Measurements from ENCODE around the gene UBE2D4. TPM values are rescaled to one million over a fixed set of nuclear protein-coding genes. Genes with fewer than 3 reads are reported as not detected.
"Not testable (repeated sequence)": the region's sequence is repeated elsewhere in the genome, so short reads cannot be mapped to it uniquely, and the experiment has no call there.

UBE2D4 gene
- total and polyA plus RNA-seq, 2 donors (not counting 1 experiment from before 2014, with no cell fraction given) = 5.8 to 9.4 TPM

- CTCF ChIA-PET; H4K20me1 ChIP-seq (ENCODE audit: control insufficient read depth, insufficient read depth, low read length, poor library complexity, severe bottlenecking); H3K4me3 ChIP-seq (ENCODE audit: control extremely low read depth in 1 of 5, extremely low read depth in 1 of 5, insufficient read depth in 1 of 5, low read depth in 2 of 5, low read length in 4 of 5); H3K27me3 ChIP-seq (replicated peaks in 1 of 4; ENCODE audit: control extremely low read depth in 1 of 4, control insufficient read depth in 3 of 4, insufficient read depth in 4 of 4, low read length in 3 of 4); H3K9me3 Mint-ChIP-seq (ENCODE audit: insufficient read depth); H3K36me3 ChIP-seq (replicated peaks in 1 of 2; ENCODE audit: control extremely low read depth in 1 of 2, control insufficient read depth in 1 of 2, extremely low read depth in 1 of 2, insufficient read depth in 2 of 2, low read length in 1 of 2); H3K4me1 Mint-ChIP-seq; H3K4me3 Mint-ChIP-seq; intact Hi-C loops (cut with micrococcal nuclease); ATAC-seq (ENCODE audit: low read depth); H3K27me3 Mint-ChIP-seq; POLR2A ChIA-PET; H3K4me2 ChIP-seq (replicated peaks; ENCODE audit: low read depth, low read length, poor library complexity, severe bottlenecking); H3K9ac ChIP-seq (ENCODE audit: low read length); H3K27ac Mint-ChIP-seq; DNase-seq; H3K9me3 ChIP-seq (ENCODE audit: control extremely low read depth in 1 of 3, control insufficient read depth in 2 of 3, insufficient read depth in 1 of 3, low read length in 2 of 3); H3K79me2 ChIP-seq (ENCODE audit: control insufficient read depth, insufficient read depth, low read length); H3K4me1 ChIP-seq (ENCODE audit: control insufficient read depth in 2 of 2, insufficient read depth in 2 of 2, low read length in 2 of 2); H3K27ac ChIP-seq (ENCODE audit: low read length in 2 of 2); H2AFZ ChIP-seq (ENCODE audit: insufficient read depth, low read depth, low read length, poor library complexity, severe bottlenecking): not testable (repeated sequence)
- WGBS (ENCODE audit: insufficient coverage) = 94% methylated on average over 6 of the region's 10 CpGs
Measured at GRCh38 chr7:43974725-43975482, 48.7 kb downstream of the UBE2D4 start.

DNA sequence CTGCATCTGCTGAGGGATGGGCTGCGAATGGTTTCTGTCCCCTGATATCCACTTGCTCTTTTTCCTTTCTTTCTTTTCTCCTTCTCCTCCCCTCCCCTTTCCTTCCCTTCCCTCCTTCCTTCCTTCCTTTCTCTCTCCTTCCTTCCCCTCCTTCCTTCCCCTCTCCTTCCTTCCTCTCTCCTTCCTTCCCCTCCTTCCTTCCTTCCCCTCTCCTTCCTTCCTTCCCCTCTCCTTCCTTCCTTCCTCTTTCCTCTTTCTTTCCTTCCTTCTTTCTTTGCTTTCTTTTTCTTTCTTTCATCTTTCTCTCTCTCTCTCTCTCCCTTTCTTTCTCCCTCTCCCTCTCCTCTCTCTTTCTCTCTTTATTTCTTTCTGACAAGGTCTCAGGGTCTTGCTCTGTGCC lies 51.3 kb downstream of the UBE2D4 start:
- POLR2A ChIA-PET = no interaction called here
- H3K27me3 Mint-ChIP-seq = no peaks in the 10 kb centered on the region
- Histone ChIP-seq H3K9ac (ENCODE audit: low read length) (no peak overlapping the region), H2AFZ (ENCODE audit: insufficient read depth, low read depth, low read length, poor library complexity, severe bottlenecking) (no peak overlapping the region), H3K79me2 (ENCODE audit: control insufficient read depth, insufficient read depth, low read length) (no peaks in the 10 kb centered on the region), H3K9me3 (ENCODE audit: control extremely low read depth in 1 of 3, control insufficient read depth in 2 of 3, insufficient read depth in 1 of 3, low read length in 2 of 3) (no peaks in the 10 kb centered on the region), H4K20me1 (ENCODE audit: control insufficient read depth, insufficient read depth, low read length, poor library complexity, severe bottlenecking) (no peaks in the 10 kb centered on the region), H3K4me1 (ENCODE audit: control insufficient read depth in 2 of 2, insufficient read depth in 2 of 2, low read length in 2 of 2) (no peaks in the 10 kb centered on the region), H3K27me3 (replicated peaks in 1 of 4; ENCODE audit: control extremely low read depth in 1 of 4, control insufficient read depth in 3 of 4, insufficient read depth in 4 of 4, low read length in 3 of 4) (no peaks in the 10 kb centered on the region), H3K4me3 (ENCODE audit: control extremely low read depth in 1 of 5, extremely low read depth in 1 of 5, insufficient read depth in 1 of 5, low read depth in 2 of 5, low read length in 4 of 5) (no peak overlapping the region), H3K4me2 (replicated peaks; ENCODE audit: low read depth, low read length, poor library complexity, severe bottlenecking) (no peak overlapping the region), H3K36me3 (replicated peaks in 1 of 2; ENCODE audit: control extremely low read depth in 1 of 2, control insufficient read depth in 1 of 2, extremely low read depth in 1 of 2, insufficient read depth in 2 of 2, low read length in 1 of 2) (no peaks in the 10 kb centered on the region), H3K27ac (ENCODE audit: low read length in 2 of 2) (no peak overlapping the region)
- no peaks in the 10 kb centered on the region for H3K4me1 Mint-ChIP-seq
- no peaks in the 10 kb centered on the region for H3K9me3 Mint-ChIP-seq (ENCODE audit: insufficient read depth)
- no peak for TF ChIP-seq EZH2 (IDR thresholded peaks at IDR 0.05; ENCODE audit: borderline replicate concordance, insufficient read depth, low read depth, low read length, poor library complexity, severe bottlenecking)
- TF ChIP-seq CTCF (IDR thresholded peaks at IDR 0.05) = no peak
- H3K4me3 Mint-ChIP-seq = no peak overlapping the region
- no peak for ATAC-seq (ENCODE audit: low read depth)
- CTCF ChIA-PET = no interaction called here
- whole genome bisulfite sequencing (ENCODE audit: insufficient coverage) = 100% methylated on average over 1 of the region's 1 CpG
- no peak overlapping the region for H3K27ac Mint-ChIP-seq
- no peak for DNase-seq
- intact Hi-C loops (cut with micrococcal nuclease) = no loop called here

GRCh38 chr7:43978102-43978501 lies 51.9 kb downstream of the UBE2D4 start:
- 95% methylated on average over 7 of the region's 11 CpGs for WGBS (ENCODE audit: insufficient coverage)
- H3K4me2 ChIP-seq (replicated peaks; ENCODE audit: low read depth, low read length, poor library complexity, severe bottlenecking); DNase-seq; ATAC-seq (ENCODE audit: low read depth); H3K4me3 ChIP-seq (ENCODE audit: control extremely low read depth in 1 of 5, extremely low read depth in 1 of 5, insufficient read depth in 1 of 5, low read depth in 2 of 5, low read length in 4 of 5); H3K79me2 ChIP-seq (ENCODE audit: control insufficient read depth, insufficient read depth, low read length); H2AFZ ChIP-seq (ENCODE audit: insufficient read depth, low read depth, low read length, poor library complexity, severe bottlenecking); H3K9me3 ChIP-seq (ENCODE audit: control extremely low read depth in 1 of 3, control insufficient read depth in 2 of 3, insufficient read depth in 1 of 3, low read length in 2 of 3); H3K4me3 Mint-ChIP-seq; H4K20me1 ChIP-seq (ENCODE audit: control insufficient read depth, insufficient read depth, low read length, poor library complexity, severe bottlenecking); CTCF ChIA-PET; H3K9ac ChIP-seq (ENCODE audit: low read length); H3K9me3 Mint-ChIP-seq (ENCODE audit: insufficient read depth); H3K27ac ChIP-seq (ENCODE audit: low read length in 2 of 2); H3K27ac Mint-ChIP-seq; H3K4me1 ChIP-seq (ENCODE audit: control insufficient read depth in 2 of 2, insufficient read depth in 2 of 2, low read length in 2 of 2); H3K4me1 Mint-ChIP-seq; H3K27me3 ChIP-seq (replicated peaks in 1 of 4; ENCODE audit: control extremely low read depth in 1 of 4, control insufficient read depth in 3 of 4, insufficient read depth in 4 of 4, low read length in 3 of 4); intact Hi-C loops (cut with micrococcal nuclease); POLR2A ChIA-PET; H3K36me3 ChIP-seq (replicated peaks in 1 of 2; ENCODE audit: control extremely low read depth in 1 of 2, control insufficient read depth in 1 of 2, extremely low read depth in 1 of 2, insufficient read depth in 2 of 2, low read length in 1 of 2); H3K27me3 Mint-ChIP-seq: not testable (repeated sequence)

Measured in B cell (primary cell).